Measurements from ENCODE around the gene ZFHX3. TPM values are rescaled to one million over a fixed set of nuclear protein-coding genes. Genes with fewer than 3 reads are reported as not detected.

Gene ZFHX3
- total and polyA plus RNA-seq, 2 donors (not counting 1 experiment from before 2014, with no cell fraction given) = 0.54 to 6.6 TPM

DNA sequence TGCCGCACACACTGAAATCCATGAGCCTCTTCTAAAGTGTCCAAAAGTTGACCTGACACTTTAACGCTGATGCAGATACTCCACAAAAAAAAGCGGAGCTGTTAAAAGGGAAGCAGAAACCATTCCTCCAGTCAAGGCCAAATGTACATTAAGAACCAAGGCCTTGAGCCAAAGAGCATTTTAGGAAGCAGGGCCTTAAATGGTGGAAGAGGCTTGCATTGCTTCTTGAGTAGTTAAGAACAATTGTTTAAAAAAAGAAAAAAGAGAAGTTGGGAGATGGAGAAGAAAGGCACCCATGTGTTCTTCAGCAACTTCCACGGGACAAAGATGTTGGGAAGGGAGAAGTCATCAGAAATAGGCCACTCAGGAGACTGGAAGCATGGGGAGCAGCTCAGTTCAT is 6.3 kb downstream of the ZFHX3 start:
- no peak for TF ChIP-seq EZH2 (IDR thresholded peaks at IDR 0.05; ENCODE audit: borderline replicate concordance, insufficient read depth, low read depth, low read length, poor library complexity, severe bottlenecking)
- TF ChIP-seq, protein P1, sequence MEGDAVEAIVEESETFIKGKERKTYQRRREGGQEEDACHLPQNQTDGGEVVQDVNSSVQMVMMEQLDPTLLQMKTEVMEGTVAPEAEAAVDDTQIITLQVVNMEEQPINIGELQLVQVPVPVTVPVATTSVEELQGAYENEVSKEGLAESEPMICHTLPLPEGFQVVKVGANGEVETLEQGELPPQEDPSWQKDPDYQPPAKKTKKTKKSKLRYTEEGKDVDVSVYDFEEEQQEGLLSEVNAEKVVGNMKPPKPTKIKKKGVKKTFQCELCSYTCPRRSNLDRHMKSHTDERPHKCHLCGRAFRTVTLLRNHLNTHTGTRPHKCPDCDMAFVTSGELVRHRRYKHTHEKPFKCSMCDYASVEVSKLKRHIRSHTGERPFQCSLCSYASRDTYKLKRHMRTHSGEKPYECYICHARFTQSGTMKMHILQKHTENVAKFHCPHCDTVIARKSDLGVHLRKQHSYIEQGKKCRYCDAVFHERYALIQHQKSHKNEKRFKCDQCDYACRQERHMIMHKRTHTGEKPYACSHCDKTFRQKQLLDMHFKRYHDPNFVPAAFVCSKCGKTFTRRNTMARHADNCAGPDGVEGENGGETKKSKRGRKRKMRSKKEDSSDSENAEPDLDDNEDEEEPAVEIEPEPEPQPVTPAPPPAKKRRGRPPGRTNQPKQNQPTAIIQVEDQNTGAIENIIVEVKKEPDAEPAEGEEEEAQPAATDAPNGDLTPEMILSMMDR (IDR thresholded peaks at IDR 0.05) = no peak
- no peaks in the 10 kb centered on the region for H3K36me3 ChIP-seq (replicated peaks in 1 of 2; ENCODE audit: control extremely low read depth in 1 of 2, control insufficient read depth in 1 of 2, extremely low read depth in 1 of 2, insufficient read depth in 2 of 2, low read length in 1 of 2)
- no peak overlapping the region for H2AFZ ChIP-seq (ENCODE audit: insufficient read depth, low read depth, low read length, poor library complexity, severe bottlenecking)
- H3K27me3 Mint-ChIP-seq = peaks cover 4% of the 10 kb centered on the region
- intact Hi-C loops (cut with micrococcal nuclease) = loop anchor here (10.0 kb wide), 1 partner anchor 1253 kb away; the partner anchor contains the start of gene PSMD7
- no peaks in the 10 kb centered on the region for H3K9me3 ChIP-seq (ENCODE audit: control extremely low read depth in 1 of 3, control insufficient read depth in 2 of 3, insufficient read depth in 1 of 3, low read length in 2 of 3)
- H3K4me3 ChIP-seq (ENCODE audit: control extremely low read depth in 1 of 5, extremely low read depth in 1 of 5, insufficient read depth in 1 of 5, low read depth in 2 of 5, low read length in 4 of 5) = no peak overlapping the region
- H3K79me2 ChIP-seq (ENCODE audit: control insufficient read depth, insufficient read depth, low read length) = no peaks in the 10 kb centered on the region
- no peak overlapping the region for H3K4me3 Mint-ChIP-seq
- no peaks in the 10 kb centered on the region for H4K20me1 ChIP-seq (ENCODE audit: control insufficient read depth, insufficient read depth, low read length, poor library complexity, severe bottlenecking)
- H3K27me3 ChIP-seq (replicated peaks in 1 of 4; ENCODE audit: control extremely low read depth in 1 of 4, control insufficient read depth in 3 of 4, insufficient read depth in 4 of 4, low read length in 3 of 4) = peaks cover 0 to 4% (median 0%) of the 10 kb centered on the region in 4 experiments
- no peak overlapping the region for H3K27ac Mint-ChIP-seq
- 93% methylated on average over 2 of the region's 4 CpGs for WGBS (ENCODE audit: insufficient coverage)
- no peak overlapping the region for H3K4me2 ChIP-seq (replicated peaks; ENCODE audit: low read depth, low read length, poor library complexity, severe bottlenecking)
- DNase-seq (no peak), ATAC-seq (ENCODE audit: low read depth) (no peak)
- peaks cover 11% of the 10 kb centered on the region for H3K4me1 Mint-ChIP-seq
- CTCF ChIA-PET = no interaction called here
- no peaks in the 10 kb centered on the region for H3K9me3 Mint-ChIP-seq (ENCODE audit: insufficient read depth)
- H3K9ac ChIP-seq (ENCODE audit: low read length) = no peak overlapping the region
- POLR2A ChIA-PET = no interaction called here
- no peak overlapping the region for H3K27ac ChIP-seq (ENCODE audit: low read length in 2 of 2)
- peaks cover 5 to 8% of the 10 kb centered on the region in 2 donors for H3K4me1 ChIP-seq (ENCODE audit: control insufficient read depth in 2 of 2, insufficient read depth in 2 of 2, low read length in 2 of 2)

DNA sequence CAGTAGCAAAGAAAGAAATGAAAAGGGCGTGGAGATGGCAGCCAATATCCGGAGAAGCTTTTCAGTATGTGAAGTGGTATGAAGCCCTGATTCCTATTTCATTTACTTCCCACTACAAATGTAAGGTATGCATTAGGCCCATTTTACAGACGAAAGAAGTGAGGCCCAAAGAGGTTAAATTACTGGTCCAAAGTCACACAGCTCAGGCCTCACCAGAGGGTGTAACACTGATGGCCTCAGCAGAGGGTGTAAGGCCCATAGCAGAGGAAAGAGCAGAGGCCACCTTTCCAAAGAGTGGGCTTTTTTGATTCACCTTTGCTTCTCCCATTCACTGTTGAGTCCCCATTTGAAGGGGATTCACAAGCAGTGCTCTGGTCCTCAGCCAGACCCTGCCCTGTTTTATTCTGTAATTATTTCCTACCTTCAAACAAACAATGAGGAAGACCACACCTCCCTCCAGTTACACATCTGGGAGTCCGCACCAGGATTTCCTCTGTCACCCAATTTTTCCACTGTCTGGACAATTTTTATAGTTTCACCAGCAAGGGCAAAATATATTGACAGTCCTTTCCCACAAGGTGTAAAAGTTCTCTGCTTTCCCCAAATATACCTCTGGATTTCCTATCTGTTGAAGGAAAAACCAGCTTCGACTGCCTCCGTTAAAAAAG is 7.1 kb downstream of the ZFHX3 start:
- TF ChIP-seq, protein P1 (IDR thresholded peaks at IDR 0.05) = no peak
- TF ChIP-seq EZH2 (IDR thresholded peaks at IDR 0.05; ENCODE audit: borderline replicate concordance, insufficient read depth, low read depth, low read length, poor library complexity, severe bottlenecking) = no peak
- H3K9ac ChIP-seq (ENCODE audit: low read length) = no peak overlapping the region
- no peak for ATAC-seq (ENCODE audit: low read depth)
- no peak overlapping the region for H3K4me3 Mint-ChIP-seq
- H3K79me2 ChIP-seq (ENCODE audit: control insufficient read depth, insufficient read depth, low read length) = no peaks in the 10 kb centered on the region
- no peak overlapping the region for H2AFZ ChIP-seq (ENCODE audit: insufficient read depth, low read depth, low read length, poor library complexity, severe bottlenecking)
- no peak overlapping the region for H3K27ac ChIP-seq (ENCODE audit: low read length in 2 of 2)
- ChIA-PET POLR2A (no interaction called here), CTCF (no interaction called here)
- H3K4me3 ChIP-seq (ENCODE audit: control extremely low read depth in 1 of 5, extremely low read depth in 1 of 5, insufficient read depth in 1 of 5, low read depth in 2 of 5, low read length in 4 of 5) = no peak overlapping the region
- peaks cover 7% of the 10 kb centered on the region for H3K27me3 Mint-ChIP-seq
- H3K27ac Mint-ChIP-seq = no peak overlapping the region
- peaks cover 17% of the 10 kb centered on the region for H3K4me1 Mint-ChIP-seq
- DNase-seq = no peak
- WGBS (ENCODE audit: insufficient coverage) = 100% methylated on average over 4 of the region's 6 CpGs
- no peaks in the 10 kb centered on the region for H3K9me3 Mint-ChIP-seq (ENCODE audit: insufficient read depth)
- no peaks in the 10 kb centered on the region for H3K36me3 ChIP-seq (replicated peaks in 1 of 2; ENCODE audit: control extremely low read depth in 1 of 2, control insufficient read depth in 1 of 2, extremely low read depth in 1 of 2, insufficient read depth in 2 of 2, low read length in 1 of 2)
- peaks cover 0 to 4% (median 2%) of the 10 kb centered on the region in 4 experiments for H3K27me3 ChIP-seq (replicated peaks in 1 of 4; ENCODE audit: control extremely low read depth in 1 of 4, control insufficient read depth in 3 of 4, insufficient read depth in 4 of 4, low read length in 3 of 4)
- H4K20me1 ChIP-seq (ENCODE audit: control insufficient read depth, insufficient read depth, low read length, poor library complexity, severe bottlenecking) = no peaks in the 10 kb centered on the region
- intact Hi-C loops (cut with micrococcal nuclease) = loop anchor here (10.0 kb wide), 1 partner anchor 1254 kb away; the partner anchor contains the start of gene PSMD7
- H3K4me1 ChIP-seq (ENCODE audit: control insufficient read depth in 2 of 2, insufficient read depth in 2 of 2, low read length in 2 of 2) = peaks cover 13 to 16% of the 10 kb centered on the region in 2 donors
- no peak overlapping the region for H3K4me2 ChIP-seq (replicated peaks; ENCODE audit: low read depth, low read length, poor library complexity, severe bottlenecking)
- H3K9me3 ChIP-seq (ENCODE audit: control extremely low read depth in 1 of 3, control insufficient read depth in 2 of 3, insufficient read depth in 1 of 3, low read length in 2 of 3) = no peaks in the 10 kb centered on the region

Data from B cell (primary cell).